HG03520 (cell line): ENCODE data around the gene ZSCAN32.

Experiments
- ATAC-seq: cut with Tn5 transposase; IDR thresholded peaks from one replicate; pipeline ENCODE4 v1.9.1; 2021; ENCODE audit warnings: mild to moderate bottlenecking, moderate library complexity; ENCODE audit not compliant: unreplicated experiment

Gene ZSCAN32

DNA sequence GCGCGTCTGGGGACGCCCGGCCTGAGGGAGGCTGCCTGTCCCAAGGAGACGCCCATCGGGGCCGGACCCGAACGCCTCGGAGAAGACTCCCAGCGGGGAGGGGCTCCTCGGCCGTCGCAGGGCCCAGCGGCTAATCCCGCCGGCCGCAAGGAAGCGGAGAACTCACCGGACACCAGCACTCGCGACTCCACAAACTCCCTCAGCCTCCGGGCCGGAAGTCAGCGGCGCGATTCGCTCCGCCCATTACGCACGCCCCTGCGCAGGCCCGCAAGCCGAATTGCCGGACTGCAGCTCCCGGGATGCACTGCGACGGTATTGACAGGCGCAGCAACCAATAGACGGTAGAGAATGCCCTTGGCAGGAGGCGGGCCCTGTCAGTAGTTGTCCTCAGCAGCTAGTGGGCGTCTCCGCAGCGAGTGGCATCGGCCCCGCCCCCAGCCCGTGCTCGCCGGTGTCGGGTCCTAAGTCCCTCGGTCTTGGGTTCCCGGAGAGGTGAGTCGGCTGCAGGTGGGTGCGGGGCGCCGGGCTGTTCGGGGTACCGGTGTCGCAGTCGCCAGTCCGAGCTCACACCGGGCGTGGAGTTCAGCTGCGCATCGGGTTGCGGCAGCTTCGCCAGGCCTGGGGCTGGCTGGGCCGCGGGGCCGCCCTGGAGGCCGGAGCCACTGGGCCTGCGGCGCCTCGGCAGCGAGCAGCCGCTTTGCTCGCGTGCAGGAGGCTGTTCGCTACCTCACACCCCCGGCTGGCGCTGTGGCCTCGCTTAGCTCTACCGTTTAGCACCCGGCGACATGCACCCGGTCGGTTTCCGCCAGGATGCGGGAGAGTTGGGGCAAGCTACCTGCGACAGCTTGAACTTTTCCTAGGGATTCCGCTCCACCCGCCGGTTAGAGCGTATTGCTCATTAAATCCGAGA is at the start of gene ZSCAN32, which contains the start of gene ZNF174:
TSS of gene ZSCAN32 (minus strand) at position 226 of the 910 bp plus-strand sequence. CDS start 3,447 bp downstream, outside the sequence.
TSS of gene ZNF174 (plus strand) at position 437 of the 910 bp plus-strand sequence. CDS start 790 bp downstream, outside the sequence.
- ATAC-seq: peak; percentile 95

GRCh38 chr16:3444032-3444388 is 43.2 kb upstream of the ZSCAN32 start:
- no peak for ATAC-seq

DNA sequence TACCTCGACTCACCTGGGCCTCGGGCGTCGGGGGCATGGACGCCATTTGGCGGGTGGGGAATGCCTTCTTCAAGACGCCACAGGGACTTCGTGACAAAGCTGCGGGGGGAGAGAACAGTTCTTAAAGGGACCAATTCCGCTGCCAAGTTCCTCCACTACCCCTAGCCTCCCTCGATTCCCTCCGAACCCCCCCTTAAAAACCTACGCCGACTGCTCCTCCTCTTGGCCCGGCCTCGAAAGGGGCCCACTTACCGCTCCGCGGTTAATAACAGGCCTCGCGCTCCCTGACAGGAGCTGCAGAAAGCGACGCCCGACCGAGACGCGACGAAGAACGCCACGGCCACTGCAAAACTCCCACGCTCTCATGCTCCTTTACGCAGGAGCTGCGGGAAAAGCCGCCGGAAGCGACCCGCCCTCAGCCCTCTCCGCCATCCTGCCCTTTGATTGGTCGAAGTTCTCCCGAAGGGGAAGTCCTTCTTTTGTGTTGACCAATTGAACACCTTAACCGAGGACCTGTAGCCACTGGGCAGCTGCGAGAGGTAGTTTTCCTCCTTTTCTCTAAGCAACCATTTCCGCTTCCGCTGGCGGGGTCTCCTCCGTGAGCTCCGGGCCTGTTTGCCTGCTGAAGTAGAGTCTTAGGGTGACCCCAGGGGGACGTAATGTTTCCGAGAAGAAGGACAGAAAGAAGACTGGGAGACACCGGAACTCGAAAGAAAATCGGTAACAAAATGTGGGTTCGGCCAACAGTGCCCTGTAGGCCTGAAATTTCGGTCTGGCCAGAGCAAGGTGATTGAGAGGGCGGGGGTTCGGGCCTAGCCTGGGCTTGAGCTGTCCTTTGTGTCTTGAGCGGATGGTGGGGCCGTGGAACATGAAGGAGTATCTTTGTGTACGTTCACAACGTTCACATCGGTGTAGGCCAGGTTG is 42.6 kb upstream of the ZSCAN32 start, which contains the start of the genes NAA60 and ZNF597:
TSS of gene NAA60 (plus strand) at position 573 of the 924 bp plus-strand sequence. CDS start 32,548 bp downstream, outside the sequence.
TSS of gene ZNF597 (minus strand) at position 397 of the 924 bp plus-strand sequence. CDS start at position 46, 351 bp downstream.
- ATAC-seq: peak; percentile 67

- ATAC-seq: no peak
Observed at GRCh38 chr16:3439637-3440036, 38.8 kb upstream of the ZSCAN32 start.

GRCh38 chr16:3434373-3434772 is 33.6 kb upstream of the ZSCAN32 start:
- ATAC-seq: no peak

DNA sequence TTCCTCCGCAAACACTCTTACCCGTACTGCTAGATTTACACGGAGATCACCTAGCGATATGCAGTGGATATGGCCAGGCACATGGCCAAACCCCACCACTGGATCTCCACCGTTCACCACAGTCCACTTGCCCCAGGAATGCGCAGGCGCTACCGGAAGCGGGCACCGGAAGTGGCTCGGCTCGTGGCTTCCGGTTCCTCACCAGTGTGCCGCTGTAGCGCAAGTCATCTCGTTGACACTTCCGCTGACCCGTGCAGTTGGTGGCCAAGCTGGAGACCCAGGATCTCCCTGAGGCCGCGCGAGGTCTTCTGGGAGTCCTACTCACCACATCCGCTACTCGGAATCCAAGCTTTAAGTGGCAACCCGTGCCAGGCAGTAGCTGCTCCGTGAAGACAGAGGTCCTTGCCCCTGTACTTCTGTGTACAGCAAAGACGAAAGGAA is 31.0 kb upstream of the ZSCAN32 start:
- ATAC-seq: no peak

DNA sequence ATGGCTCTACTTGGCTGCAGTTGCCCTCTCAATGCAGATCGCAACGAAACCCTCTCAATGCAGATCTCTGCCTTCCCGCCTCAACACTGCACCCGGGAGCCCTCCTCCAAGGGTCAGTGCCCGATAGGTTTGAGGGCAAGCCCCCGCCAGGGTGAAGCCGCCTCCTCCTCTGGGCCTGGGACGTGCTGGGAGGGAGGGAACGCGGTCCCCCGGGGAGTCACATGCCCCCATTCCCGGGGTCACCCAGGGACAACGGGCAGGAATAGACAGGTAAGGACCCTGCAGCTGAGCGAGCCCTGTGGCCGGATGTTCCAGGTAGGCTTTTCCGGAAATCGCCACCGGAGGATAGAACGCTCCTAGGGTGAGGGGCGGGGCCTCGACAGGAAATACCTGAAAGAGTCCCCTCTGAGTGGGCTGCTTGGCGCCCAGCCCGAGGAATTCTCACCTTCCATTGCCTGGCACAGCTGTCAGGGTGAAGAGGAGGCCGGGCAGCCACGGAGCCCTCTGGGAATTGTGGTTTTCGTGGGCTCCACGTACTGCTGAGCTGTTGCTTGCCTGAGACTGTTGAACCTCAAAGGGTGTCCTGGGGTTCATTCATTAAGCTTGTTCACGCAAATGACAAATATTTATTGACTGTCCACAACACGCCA is 13.1 kb upstream of the ZSCAN32 start:
- no peak for ATAC-seq

DNA sequence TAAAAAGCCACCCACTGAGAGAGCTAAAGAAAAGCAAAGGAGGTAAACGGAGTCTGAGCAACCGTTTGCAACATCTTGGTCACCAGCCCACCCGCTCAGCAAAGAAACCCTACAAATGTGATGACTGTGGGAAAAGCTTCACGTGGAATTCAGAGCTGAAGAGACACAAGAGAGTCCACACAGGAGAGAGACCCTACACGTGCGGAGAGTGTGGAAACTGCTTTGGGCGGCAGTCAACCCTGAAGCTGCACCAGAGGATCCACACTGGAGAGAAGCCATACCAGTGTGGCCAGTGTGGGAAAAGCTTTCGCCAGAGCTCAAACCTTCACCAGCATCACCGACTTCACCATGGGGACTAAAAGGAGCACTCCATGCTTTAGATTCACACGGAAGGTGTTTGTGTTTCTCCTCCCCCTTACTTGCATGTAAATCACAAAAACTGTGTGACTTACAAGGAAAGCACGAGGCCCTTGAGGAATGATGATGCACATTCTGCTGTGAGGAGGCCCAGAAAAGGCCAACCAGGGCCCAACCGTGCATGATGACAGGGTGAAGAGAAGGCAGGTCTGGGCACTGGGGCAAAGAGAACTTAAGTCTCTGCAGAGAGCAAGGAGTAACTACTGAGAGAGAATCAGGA is 7.9 kb upstream of the ZSCAN32 start:
- ATAC-seq: no peak

- ATAC-seq: no peak
Observed at GRCh38 chr16:3401719-3402397, 1.1 kb upstream of the ZSCAN32 start.

DNA sequence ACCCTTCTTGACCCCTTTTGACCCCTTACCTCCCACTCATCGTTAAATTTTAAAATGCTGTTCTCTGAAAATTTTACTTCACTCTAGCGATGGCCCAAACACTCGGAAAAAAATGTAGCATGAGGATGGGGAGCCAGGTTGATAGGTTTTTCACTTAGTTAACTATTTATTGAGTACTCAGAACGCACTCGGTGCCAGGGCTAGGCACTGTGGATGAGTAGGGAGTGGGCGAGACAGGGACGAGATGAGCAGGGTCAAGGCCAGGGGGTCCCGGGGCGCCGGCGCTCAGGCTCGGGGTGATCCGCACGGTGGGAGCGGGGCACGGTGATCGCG is 392 bp downstream of the ZSCAN32 start:
- peak; percentile 27 for ATAC-seq

GRCh38 chr16:3389663-3390338 is 11.0 kb downstream of the ZSCAN32 start:
- ATAC-seq: no peak

DNA sequence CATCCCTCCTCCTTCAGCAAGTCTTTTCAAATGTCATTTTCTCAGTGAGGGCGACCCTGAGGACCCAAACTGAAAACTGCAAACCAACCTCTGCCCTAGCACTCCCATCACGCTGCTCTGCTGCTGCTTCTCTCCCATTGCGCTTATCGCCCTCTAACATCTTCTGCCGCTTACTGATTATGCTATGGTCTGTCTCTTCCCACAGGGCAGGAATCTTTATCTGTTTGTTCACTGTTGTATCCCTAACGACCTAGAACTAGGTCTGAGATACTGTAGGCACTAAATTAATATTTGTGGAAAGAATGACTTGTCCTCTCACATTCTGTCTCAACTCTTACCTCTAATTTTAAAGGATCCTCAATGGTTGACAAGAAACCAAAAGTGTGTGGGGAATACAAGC is 12.5 kb downstream of the ZSCAN32 start:
- ATAC-seq: no peak

DNA sequence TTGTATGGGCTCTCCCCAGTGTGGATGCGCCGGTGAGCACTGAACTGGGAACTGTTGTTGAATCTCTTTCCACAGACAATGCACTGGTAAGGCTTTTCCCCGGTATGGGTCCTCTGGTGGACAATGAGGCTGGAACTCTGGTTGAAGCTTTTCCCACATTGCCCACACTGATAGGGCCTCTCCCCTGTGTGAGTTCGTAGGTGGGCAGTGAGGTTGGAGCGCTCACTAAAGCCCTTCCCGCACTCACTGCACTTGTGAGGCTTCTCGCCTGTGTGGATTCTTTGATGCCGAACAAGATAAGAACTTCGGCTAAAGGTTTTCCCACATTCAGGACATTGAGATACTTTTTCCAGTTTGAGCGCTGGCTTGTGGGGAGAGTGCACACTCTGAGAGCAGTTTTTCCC is 17.8 kb downstream of the ZSCAN32 start:
- no peak for ATAC-seq

DNA sequence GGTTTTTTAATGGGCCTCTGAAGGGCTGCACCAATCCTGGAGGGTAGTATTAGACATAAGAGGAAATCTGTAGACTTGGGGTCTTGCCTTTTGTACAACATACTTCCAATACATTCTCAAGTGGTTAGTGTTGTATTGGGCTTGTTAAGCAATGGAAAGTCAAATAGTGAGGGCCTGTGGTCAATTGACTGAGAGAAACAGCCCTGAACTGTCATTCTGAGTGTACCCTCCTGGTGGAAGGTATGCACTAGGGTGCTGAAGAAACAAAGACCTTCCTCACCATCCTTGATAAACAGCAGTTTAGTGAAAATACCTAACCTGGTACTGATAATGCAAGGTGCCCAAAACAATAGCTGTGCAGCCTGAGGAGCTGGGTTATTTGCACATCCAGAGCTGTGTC is 22.9 kb downstream of the ZSCAN32 start:
- ATAC-seq: no peak

DNA sequence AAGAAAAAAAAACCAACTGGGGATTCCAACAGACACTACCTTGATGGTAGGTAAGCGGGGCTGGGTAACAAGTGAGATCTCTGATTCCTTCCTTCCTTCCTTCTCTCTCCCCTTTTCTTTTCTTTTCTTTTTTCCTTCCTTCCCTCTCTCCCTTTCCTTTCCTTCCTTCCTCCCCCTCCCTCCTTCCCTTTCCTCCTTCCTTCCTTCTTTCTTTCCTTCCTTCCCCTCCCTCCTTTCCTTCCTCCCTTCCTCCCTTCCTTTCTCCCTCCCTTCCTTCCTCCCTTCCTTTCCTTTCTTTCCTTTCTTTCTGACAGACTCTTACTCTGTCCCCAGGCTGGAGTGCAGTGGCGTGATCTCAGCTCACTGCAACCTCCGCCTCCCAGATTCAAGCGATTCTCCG is 25.1 kb downstream of the ZSCAN32 start:
- ATAC-seq: no peak

DNA sequence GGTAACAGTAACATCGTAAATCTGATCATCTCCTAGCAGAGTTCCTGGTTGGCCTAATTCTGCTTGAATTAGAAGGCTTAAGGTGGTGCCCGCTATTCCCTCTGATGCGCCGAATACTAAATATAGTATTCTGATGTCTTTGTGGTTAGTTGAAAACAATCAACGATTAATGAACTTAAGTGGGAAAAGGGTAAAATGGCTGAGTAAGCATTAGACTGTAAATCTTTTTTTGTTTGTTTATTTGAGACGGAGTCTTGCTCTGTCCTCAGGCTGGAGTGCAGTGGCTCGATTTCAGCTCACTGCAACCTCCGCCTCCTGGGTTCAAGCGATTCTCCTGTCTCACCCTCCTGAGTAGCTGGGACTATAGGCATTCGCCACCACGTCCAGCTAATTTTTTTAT is 31.7 kb downstream of the ZSCAN32 start:
- no peak for ATAC-seq

GRCh38 chr16:3364774-3365427 is 35.9 kb downstream of the ZSCAN32 start:
- ATAC-seq: no peak

GRCh38 chr16:3363793-3364192 is 37.0 kb downstream of the ZSCAN32 start:
- no peak for ATAC-seq

GRCh38 chr16:3362931-3363330 is 37.9 kb downstream of the ZSCAN32 start:
- no peak for ATAC-seq
